K562 (cell line): Measurements from ENCODE around the gene ANKRD13A. TPM values are rescaled to one million over a fixed set of nuclear protein-coding genes. Genes with fewer than 3 reads are reported as not detected.

Experiments
- HMG20A ChIP-seq: fragments of 450-650 bp; formaldehyde crosslinking; conservative IDR thresholded peaks from 2 replicates; pipeline ENCODE4 v1.4.0; 2020; ENCODE audit warnings: mild to moderate bottlenecking, mixed read lengths
- KHSRP ChIP-seq: fragments of 450-650 bp; IDR thresholded peaks from 2 replicates; pipeline ENCODE4 v1.6.1; 2017
- MAZ ChIP-seq, 2 experiments: fragments of 450-650 bp in 1 of 2; sonication (generic) in 1 of 2; formaldehyde crosslinking; IDR thresholded peaks in 1 of 2; conservative IDR thresholded peaks in 1 of 2; 2 replicates each; pipeline versions ENCODE4 v1.4.0 to v1.5.0; 2020; ENCODE audit warnings: mild to moderate bottlenecking in 1 of 2, missing genetic modification reagents in 1 of 2
- PHB2 ChIP-seq: fragments of 450-650 bp; IDR thresholded peaks from 2 replicates; pipeline ENCODE4 v1.6.1; 2017; ENCODE audit warnings: low read depth
- ZNF444 ChIP-seq: fragments of 250-450 bp; sonication (Bioruptor Pico); IDR thresholded peaks from 2 replicates; pipeline ENCODE4 v1.4.0; 2020; ENCODE audit warnings: mild to moderate bottlenecking, moderate library complexity
- ZNF76 ChIP-seq: fragments of 250-450 bp; sonication (Bioruptor Pico); IDR thresholded peaks from 2 replicates; pipeline ENCODE4 v1.4.0; 2020; ENCODE audit warnings: mild to moderate bottlenecking, moderate library complexity, borderline replicate concordance
- polyA plus RNA-seq, 8 experiments: library from polyadenylated mRNA; depleted of rRNA in 4 of 8; stranded (reverse) in 5 of 8; unstranded in 3 of 8; fragments of >200 nt; fragmentation: Nextera tagmentation in 2 of 8; fragmentation: Illumina TruSeq in 1 of 8; extraction: Ambion mirVana in 2 of 8; extraction: Trizol in 1 of 8; gene quantifications; 2 replicates each; pipeline versions ENCODE4 v1.2.1 to v1.2.3, GENCODE V29; 2011 to 2014; ENCODE audit warnings: inconsistent platforms in 1 of 8, missing spikeins in 1 of 8
- total RNA-seq, 7 experiments: library from RNA; depleted of rRNA in 6 of 7; stranded (reverse); fragments of >200 nt in 6 of 7; fragmentation: Illumina TruSeq in 2 of 7; extraction: Trizol in 2 of 7; gene quantifications; 2 replicates each; pipeline versions ENCODE4 v1.2.1 to v1.2.3, GENCODE V29; 2011 to 2021; ENCODE audit warnings: low replicate concordance in 1 of 7
- TF ChIP-seq, protein P1 (sequence below), 2 experiments: fragments of 450-650 bp; IDR thresholded peaks; 2 replicates each; pipeline ENCODE4 v1.6.1; 2018; ENCODE audit warnings: mild to moderate bottlenecking in 2 of 2, low read depth in 1 of 2; ENCODE audit not compliant: partially characterized antibody in 2 of 2
- TF ChIP-seq, protein P2 (sequence below): fragments of 450-650 bp; IDR thresholded peaks from 2 replicates; pipeline ENCODE4 v1.6.1; 2016; ENCODE audit warnings: low read depth, mild to moderate bottlenecking, moderate library complexity
- TF ChIP-seq, protein P3 (sequence below): fragments of 250-450 bp; sonication (Bioruptor Pico); IDR thresholded peaks from 2 replicates; pipeline ENCODE4 v1.5.0; 2021; ENCODE audit warnings: mild to moderate bottlenecking, moderate library complexity
- TF ChIP-seq, protein P4 (sequence below): fragments of 250-450 bp; sonication (Bioruptor Pico); IDR thresholded peaks from 2 replicates; pipeline ENCODE4 v1.4.0; 2020; ENCODE audit warnings: mild to moderate bottlenecking, moderate library complexity
- TF ChIP-seq, protein P5 (sequence below): fragments of 250-450 bp; sonication (Bioruptor Pico); IDR thresholded peaks from 2 replicates; pipeline ENCODE4 v1.8.0; 2022; ENCODE audit warnings: moderate library complexity, mild to moderate bottlenecking, inconsistent platforms
- TF ChIP-seq, protein P6 (sequence below): fragments of 250-450 bp; sonication (Bioruptor Pico); IDR thresholded peaks from 2 replicates; pipeline ENCODE4 v1.4.0; 2020; ENCODE audit warnings: borderline replicate concordance

Gene ANKRD13A
- total and polyA plus RNA-seq, 9 of the 15 experiments (the other 6 are each of a cell fraction or from before 2014, with no cell fraction given): 5.0 to 55.0 (median 41.5) TPM

DNA sequence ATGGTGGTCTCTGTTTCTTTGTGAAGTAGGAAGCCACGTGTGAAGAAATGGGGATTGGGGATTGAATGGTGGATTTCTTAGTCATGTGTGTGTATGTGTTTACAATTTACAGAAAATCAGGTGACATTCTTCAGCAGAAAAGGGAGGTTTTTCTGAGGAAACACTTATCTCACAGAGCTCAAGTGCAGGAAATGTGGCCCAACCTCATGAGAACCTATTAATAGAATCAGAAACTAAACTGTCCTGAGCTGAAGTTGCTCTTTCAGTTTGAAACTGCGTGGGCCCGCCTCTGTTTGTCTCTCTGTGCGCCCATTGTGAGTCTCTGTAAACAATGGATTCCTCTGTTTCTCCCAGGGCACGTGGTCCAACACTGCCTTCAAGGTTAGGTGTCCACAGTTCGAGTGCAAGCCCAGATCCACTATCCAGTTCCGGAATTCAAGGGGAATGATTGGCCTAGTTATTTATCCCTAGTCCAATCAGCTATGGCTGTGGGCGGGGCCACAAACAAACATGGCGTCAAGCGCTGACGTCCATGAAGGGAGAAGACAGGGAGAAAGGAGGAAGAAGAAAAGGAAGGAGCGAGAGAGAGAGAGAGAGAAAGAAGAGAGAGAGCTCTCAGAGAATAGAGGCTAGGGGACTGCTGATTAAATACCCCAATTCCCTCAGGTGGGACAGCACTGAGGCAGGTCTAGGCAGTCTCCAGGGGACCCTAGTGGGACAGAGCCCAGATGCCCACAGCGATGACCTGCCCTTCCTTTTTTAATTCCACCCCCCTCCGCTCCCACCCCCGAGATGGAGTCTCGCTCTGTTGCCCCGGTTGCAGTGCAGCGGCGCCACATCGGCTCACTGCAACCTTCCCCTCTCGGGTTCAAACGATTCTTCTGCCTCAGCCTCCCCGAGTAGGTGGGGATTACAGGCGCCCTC is 80.5 kb downstream of the ANKRD13A start (continued):
- TF ChIP-seq, protein P1, sequence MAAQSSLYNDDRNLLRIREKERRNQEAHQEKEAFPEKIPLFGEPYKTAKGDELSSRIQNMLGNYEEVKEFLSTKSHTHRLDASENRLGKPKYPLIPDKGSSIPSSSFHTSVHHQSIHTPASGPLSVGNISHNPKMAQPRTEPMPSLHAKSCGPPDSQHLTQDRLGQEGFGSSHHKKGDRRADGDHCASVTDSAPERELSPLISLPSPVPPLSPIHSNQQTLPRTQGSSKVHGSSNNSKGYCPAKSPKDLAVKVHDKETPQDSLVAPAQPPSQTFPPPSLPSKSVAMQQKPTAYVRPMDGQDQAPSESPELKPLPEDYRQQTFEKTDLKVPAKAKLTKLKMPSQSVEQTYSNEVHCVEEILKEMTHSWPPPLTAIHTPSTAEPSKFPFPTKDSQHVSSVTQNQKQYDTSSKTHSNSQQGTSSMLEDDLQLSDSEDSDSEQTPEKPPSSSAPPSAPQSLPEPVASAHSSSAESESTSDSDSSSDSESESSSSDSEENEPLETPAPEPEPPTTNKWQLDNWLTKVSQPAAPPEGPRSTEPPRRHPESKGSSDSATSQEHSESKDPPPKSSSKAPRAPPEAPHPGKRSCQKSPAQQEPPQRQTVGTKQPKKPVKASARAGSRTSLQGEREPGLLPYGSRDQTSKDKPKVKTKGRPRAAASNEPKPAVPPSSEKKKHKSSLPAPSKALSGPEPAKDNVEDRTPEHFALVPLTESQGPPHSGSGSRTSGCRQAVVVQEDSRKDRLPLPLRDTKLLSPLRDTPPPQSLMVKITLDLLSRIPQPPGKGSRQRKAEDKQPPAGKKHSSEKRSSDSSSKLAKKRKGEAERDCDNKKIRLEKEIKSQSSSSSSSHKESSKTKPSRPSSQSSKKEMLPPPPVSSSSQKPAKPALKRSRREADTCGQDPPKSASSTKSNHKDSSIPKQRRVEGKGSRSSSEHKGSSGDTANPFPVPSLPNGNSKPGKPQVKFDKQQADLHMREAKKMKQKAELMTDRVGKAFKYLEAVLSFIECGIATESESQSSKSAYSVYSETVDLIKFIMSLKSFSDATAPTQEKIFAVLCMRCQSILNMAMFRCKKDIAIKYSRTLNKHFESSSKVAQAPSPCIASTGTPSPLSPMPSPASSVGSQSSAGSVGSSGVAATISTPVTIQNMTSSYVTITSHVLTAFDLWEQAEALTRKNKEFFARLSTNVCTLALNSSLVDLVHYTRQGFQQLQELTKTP (IDR thresholded peaks at IDR 0.05; ENCODE audit: low read depth in 1 of 2, partially characterized antibody in 2 of 2): peak in 1 of 2 experiments; percentile 38
- 0 out of 2 replicates have a peak, but pooled peaks have one; percentile 19 for TF ChIP-seq ZNF76
- TF ChIP-seq, protein P2, sequence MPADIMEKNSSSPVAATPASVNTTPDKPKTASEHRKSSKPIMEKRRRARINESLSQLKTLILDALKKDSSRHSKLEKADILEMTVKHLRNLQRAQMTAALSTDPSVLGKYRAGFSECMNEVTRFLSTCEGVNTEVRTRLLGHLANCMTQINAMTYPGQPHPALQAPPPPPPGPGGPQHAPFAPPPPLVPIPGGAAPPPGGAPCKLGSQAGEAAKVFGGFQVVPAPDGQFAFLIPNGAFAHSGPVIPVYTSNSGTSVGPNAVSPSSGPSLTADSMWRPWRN: peak; percentile 32; the same call in 1 of the 2 replicates
- 0 out of 2 replicates have a peak, but pooled peaks have one; percentile 42 for TF ChIP-seq ZNF444 (CRISPR knock-in tag)
- TF ChIP-seq, protein P3, sequence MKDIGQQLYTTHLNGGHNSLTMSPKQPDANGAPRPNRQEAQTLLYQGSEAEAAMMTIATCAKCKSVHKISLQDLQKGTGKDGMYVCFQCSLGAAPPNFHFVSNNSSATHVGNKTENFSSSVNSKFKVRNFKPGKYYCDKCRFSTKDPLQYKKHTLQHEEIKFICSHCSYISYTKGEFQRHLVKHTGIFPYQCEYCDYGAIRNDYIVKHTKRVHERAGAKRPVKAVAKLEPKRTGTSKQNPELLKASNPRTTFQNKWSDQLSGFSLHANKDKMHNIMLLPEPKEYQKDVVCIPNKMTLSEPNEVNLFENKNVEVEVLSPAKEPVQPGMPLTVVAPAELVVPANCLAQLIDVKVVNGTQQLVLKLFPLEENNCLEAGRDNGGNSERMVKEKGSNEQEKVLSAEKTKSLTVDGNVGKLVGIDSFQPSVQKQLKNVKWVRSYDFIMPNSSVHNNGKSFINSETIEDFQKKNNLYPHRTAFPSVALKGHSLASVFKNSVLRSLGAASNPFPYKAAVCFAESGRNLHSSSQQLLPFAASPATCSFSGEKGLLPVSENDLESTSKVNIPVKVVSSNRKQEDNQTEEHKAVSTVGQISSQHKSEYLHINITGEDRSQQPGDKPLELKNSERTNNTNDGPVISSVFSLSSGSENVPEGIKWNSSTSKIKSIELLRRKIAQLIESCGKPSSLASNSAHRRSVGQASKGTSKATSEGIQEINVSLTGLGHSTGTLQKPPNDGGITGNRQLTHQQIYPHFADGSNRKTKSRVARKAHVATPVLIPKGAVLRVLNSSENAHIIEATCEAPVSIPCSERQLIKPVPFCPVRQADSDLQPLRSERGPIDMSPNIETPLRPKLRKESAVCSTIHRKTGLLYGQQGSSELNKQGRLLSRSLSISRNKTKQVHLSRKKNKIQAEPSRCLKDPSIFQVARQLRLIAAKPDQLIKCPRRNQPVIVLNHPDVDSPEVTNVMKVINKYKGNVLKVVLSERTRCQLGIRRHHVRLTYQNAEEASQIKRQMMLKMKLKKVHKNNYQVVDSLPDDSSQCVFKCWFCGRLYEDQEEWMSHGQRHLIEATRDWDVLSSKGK (CRISPR knock-in tag): no peak
- no peak for TF ChIP-seq KHSRP
- TF ChIP-seq, protein P4, sequence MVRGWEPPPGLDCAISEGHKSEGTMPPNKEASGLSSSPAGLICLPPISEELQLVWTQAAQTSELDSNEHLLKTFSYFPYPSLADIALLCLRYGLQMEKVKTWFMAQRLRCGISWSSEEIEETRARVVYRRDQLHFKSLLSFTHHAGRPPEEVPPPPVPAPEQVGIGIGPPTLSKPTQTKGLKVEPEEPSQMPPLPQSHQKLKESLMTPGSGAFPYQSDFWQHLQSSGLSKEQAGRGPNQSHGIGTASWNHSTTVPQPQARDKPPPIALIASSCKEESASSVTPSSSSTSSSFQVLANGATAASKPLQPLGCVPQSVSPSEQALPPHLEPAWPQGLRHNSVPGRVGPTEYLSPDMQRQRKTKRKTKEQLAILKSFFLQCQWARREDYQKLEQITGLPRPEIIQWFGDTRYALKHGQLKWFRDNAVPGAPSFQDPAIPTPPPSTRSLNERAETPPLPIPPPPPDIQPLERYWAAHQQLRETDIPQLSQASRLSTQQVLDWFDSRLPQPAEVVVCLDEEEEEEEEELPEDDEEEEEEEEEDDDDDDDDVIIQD: peak; percentile 81; the same call in 1 of the 2 replicates
- TF ChIP-seq, protein P5, sequence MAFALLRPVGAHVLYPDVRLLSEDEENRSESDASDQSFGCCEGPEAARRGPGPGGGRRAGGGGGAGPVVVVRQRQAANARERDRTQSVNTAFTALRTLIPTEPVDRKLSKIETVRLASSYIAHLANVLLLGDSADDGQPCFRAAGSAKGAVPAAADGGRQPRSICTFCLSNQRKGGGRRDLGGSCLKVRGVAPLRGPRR (CRISPR knock-in tag): peak; percentile 15; the same call in 1 of the 2 replicates
- TF ChIP-seq, protein P6, sequence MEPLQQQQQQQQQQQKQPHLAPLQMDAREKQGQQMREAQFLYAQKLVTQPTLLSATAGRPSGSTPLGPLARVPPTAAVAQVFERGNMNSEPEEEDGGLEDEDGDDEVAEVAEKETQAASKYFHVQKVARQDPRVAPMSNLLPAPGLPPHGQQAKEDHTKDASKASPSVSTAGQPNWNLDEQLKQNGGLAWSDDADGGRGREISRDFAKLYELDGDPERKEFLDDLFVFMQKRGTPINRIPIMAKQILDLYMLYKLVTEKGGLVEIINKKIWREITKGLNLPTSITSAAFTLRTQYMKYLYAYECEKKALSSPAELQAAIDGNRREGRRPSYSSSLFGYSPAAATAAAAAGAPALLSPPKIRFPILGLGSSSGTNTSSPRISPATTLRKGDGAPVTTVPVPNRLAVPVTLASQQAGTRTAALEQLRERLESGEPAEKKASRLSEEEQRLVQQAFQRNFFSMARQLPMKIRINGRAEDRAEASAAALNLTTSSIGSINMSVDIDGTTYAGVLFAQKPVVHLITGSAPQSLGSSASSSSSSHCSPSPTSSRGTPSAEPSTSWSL (CRISPR knock-in tag): no peak
- peak in 1 of 2 experiments; percentile 61; a peak in 3 of 4 replicates for TF ChIP-seq MAZ (CRISPR knock-in tag; conservative IDR thresholded peaks at IDR 0.05 in 1 of 2, IDR thresholded peaks at IDR 0.05 in 1 of 2)
- no peak for TF ChIP-seq HMG20A
- TF ChIP-seq PHB2: no peak
